Activated CD4-positive, CD25-positive, alpha-beta regulatory T cell treated with anti-CD3 and anti-CD28 coated beads, Interleukin-2, amount 50 U/mL, for 24 hours (primary cell): Measurements from ENCODE around the gene KRTAP10-8.
"Not testable (repeated sequence)": the region's sequence is repeated elsewhere in the genome, so short reads cannot be mapped to it uniquely, and the experiment has no call there.

Source experiments
- ATAC-seq, 2 donors: fragments of 150-1000 bp; cut with Tn5 transposase; one replicate each; pipeline ENCODE4 v1.10.0; 2021; ENCODE audit warnings: mild to moderate bottlenecking in 1 of 2, moderate library complexity in 1 of 2

KRTAP10-8 gene

DNA sequence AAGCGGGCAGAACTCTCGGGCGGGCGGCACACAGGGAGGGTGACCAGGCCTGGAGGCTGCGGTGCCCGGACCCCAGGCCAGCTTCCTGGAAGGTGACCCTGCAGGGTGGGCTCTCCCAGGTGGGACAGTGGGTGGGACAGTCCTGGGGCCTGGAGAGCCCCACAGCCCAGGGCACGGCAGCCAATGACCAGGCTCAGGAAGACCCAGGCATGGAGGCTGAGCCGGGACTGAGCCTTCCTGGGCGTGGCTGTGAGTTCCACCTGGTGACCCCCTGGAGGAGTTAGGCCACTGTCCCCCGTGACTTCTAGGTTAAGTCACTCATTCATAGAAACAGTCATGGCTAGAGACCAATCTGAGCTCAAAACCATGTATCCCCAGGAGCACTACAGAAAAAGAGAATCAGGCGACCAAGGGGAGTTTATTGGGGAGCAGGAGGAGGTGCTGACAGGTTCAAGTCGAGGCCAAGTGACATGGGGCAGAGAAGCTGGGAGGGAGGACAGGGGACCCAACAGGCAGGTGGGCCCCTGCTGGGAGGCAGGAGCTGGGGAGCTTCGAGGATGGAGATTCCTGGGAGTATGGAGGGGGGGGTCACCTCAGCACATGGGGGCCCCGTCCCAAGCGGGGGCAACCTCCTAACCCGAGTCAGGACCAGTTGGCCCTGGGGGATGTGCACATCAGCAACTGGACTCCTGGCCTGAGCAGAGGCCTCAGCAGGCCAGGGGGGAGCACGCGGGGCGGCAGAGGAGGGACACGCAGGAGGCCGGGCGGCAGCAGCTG, 32.6 kb upstream of the KRTAP10-8 start:
- ATAC-seq, result no peak

DNA sequence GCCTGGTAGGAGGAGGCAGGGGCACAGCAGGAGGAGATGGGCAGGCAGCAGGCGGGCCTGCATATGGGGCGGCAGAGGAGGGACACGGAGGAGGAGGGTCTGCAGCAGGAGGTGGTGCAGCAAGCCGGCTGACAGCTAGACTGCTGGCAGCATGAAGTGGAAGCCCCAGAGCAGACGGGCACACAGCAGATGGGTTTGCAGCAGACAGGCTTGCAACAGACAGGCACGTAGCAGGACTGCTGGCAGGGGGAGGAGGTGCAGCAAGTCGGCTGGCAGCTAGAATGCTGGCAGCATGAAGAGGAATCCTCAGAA, 32.1 kb upstream of the KRTAP10-8 start:
- ATAC-seq, result no peak

DNA sequence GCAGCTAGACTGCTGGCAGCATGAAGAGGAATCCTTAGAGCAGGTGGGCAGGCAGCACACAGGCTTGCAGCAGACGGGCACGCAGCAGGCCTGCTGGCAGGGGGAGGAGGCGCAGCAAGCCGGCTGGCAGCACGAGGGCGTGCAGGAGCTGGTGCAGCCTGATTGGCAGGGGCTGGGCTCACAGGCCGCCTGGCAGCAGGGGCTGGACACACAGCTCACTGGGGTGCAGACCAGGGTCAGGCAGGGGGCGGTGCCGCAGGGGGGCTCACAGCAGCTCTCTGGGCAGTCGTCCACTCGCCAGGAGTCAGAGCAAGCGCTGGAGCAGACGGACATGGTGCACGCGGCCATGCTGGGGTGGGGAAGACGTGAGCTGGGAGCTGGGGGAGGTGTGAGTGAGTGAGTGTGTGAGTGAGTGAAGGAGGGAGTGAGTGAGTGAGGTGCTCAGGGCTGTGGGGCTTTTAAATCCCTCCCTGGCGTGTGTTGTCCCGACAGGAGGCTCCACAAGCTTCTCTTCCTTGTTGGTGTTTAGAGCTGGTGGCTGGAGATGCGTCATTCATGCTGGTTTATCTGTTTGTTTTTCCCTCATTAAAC, 31.6 kb upstream of the KRTAP10-8 start, which contains the start of gene KRTAP10-5:
KRTAP10-5 (minus strand) TSS at position 374 of the 591 bp plus-strand sequence; CDS start at position 348, 26 bp downstream.
- ATAC-seq, result not testable (repeated sequence)

DNA sequence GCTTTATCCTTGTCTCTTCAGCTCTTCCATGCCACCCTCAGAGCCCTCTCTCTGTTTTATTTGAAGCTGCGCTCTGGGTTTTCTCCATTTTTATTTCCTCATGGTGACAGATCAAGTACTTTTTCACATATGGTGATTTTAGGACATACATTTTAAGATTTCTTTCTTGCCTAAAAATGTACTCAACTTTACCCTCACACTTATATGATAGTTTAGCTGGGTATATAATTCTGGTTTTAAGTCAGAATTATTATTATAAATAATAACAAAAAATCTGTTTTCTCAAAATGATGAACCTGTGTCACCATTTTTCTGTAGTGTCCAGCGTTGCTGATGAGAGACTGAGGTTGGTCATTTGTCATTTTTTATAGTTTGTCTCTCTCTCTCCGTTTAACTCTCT, 30.7 kb upstream of the KRTAP10-8 start:
- no peak for ATAC-seq

DNA sequence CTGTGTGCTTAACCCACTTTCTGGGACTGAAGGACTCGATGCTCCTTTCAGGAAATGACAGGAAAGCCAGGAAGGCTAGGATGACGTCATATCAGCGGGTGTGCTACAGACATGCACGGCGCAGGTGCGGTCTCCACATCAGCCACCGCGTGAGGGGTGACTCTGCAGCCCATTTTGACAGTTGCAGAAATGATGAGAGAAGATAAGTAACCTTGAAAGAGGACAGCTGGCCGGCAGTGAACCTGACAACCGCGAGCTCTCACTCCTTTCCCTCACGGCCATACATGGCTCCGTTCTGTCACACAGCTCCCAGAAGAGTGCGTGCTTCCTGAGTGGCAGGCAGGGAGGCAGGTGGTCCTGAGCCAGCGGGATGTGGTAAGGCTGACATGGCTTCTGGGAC, 29.8 kb upstream of the KRTAP10-8 start:
- ATAC-seq, result no peak

DNA sequence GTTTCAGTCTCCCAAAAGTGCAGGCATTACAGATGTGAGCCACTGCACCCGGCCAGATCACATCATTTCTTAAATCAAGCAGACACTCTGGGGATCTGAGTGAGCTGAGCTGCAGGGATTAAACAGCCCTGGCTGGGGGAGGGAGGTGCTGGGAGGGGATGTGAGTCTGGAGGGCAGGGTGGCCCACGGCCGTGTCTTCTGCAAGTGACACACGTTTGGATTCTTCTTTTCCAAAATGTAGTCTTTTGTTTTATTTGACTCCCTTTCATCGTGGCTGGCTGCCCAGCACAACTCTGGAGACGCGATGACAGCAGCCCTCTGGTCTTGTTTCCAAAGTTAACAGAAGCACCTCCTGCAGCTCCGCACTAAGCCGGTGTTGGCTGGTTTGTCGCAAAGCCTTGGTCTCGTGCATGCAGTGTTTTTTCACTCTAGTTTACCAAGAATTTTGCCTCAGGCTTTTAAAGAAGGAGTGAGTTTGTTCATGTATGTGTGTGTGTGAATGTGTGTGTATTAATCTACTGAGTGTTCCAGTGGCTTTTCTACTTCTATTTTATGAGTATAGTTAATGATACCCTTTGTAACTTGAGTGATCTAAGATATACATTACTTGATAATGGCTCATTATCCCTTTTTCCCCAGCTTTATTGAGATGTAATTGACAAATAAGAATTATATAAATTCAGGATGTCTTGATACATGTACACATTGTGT, 28.6 kb upstream of the KRTAP10-8 start:
- no peak for ATAC-seq

DNA sequence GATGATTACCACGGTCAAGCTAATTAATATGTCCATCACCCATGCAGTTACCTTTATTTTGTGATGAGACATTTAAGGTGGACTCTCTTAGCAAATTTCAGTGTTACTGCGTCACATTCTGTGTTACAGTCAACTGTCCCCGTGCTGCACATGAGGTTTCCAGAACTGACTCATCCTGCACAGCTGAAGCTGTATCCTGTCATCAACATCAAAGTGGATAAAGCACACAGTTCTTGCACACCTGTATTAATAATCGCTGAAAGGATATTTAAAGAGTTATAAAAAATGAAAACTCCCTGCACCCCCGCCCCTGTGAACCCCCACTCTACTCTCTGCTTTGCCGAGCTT, 28.1 kb upstream of the KRTAP10-8 start:
- peak; percentile 99 to 100 for ATAC-seq

DNA sequence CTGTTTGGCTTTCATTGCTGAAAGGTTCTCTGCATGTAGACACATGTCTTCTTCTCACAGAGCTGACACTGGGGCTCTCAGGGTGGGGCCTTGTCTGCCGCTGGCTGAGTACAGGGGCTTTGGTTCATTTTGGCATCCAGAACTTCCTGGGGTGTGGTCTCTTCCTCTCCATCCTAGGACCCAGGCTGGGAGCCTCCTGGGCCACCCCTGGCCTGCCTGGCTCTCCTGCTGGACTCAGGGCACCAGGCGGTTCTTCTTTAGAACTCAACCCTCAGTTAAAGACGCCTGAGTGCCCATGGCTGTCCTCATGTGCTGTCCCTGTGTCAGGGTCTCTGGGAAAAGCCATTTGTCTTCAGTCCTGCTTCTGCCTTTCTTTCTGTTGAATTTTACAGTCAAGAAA, 26.0 kb upstream of the KRTAP10-8 start:
- no peak for ATAC-seq

DNA sequence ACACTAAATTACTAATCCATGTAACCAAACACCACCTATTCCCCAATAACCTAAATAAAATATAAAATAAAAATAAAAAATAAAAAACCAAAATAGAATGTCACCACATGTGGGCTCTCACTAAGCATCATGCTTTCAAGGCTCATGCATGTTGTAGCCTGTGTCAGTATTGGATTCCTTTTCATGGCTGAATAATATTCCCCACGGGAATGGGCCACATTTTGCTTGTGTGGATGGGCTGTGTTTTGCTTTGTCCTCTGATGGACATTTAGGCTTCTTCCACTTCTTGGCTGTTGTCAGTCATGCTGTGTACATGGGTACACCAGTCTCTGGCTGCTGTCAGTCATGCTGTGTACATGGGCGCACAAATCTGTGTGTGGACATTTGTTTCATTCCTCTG, 22.8 kb upstream of the KRTAP10-8 start:
- no peak for ATAC-seq

DNA sequence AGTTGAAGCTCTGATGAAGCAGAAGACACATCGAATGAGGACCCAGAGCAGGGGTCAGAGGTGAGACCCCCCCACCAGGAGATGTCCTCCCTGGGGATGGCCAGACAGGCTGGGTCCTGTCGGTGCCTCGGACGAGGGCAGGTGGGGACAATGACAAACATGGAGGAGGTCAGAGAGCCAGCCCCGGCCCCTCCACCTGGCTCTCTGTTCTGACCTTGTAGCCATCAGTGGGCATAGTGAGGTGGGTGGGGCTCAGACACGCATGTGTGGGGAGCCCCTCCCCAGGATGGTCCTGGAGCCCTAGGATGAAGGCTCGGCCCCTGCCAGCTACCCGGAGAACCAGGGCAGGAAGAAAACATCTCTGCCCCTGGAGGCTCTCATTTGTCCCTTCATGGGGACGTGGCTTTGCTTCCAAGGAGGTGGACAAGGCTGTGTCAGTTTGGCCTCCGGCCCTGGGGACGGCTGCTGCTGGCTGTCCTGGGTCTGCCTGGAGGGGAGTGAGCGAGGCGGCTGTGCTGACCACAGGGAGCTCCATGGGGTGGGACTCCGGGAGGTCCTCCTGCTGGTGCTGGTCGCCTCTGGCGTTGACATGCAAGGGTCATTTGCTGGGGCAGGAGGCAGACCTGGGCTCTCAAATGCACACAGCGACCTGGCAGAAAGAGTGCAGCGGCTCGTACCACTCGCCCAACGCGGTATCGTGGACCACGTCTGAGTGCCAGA, 22.1 kb upstream of the KRTAP10-8 start:
- no peak for ATAC-seq

DNA sequence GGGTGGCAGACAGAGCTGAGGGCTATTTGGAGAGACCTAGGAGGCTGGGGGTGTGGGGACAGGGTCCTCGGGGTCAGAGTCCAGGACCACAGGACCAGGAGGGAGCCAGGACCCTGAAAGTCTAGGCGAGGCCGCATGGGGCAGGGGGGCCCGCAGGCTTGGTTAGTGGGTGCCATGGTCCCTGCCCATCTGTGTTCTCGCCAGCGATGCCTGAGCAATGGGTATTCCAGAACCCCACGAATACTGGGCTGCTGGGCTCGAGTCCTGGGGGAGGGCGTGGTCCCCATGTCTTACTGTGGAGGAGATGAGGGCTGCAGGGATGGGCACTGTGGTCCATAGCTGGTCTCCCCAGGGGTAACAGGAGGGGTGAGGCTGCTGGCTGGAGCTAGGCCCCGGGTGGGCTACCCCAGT, 21.6 kb upstream of the KRTAP10-8 start:
- ATAC-seq, result no peak

DNA sequence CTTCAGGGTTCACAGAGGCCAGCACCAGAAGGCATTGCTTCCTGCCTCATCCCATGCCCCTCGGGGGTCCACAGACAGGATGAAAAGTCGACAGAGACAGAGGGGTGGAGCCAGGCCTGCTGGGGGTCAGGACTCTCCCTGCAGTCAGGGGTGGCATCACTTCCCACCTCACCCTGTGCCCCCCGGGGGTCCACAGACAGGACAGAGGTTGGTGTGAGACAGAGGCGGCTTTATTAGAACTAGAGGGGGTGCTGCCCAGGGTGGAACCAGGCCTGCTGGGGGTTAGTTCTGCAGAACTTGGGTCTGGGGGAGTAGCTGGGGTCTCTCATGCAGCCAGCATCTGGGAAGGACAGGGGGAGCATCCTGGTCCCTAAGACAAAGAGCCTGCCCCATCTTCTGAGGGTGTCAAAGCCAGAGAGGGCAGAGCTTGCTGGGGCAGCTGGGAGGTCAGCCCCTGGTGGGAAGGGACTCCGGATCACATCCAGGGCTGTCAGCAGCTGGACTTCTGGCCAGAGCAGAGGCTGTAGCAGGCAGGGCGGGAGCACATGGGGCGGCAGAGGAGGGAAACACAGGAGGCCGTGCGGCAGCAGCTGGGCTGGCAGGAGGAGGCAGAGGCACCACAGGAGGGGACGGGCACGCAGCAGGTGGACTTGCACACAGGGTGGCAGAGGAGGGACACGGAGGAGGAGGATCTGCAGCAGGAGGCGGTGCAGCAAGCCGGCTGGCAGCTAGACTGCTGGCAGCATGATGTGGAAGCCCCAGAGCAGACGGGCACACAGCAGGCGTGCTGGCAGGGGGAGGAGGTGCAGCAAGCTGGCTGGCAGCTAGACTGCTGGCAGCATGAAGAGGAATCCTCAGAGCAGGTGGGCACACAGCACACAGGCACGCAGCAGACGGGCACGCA, 20.7 kb upstream of the KRTAP10-8 start:
- not testable (repeated sequence) for ATAC-seq

DNA sequence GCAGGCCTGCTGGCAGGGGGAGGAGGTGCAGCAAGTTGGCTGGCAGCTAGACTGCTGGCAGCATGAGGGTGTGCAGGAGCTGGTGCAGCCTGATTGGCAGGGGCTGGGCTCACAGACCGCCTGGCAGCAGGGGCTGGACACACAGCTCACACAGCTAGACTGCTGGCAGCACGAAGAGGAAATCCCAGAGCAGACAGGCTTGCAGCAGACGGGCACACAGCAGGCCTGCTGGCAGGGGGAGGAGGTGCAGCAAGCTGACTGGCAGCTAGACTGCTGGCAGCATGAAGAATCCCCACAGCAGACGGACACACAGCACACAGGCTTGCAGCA, 20.1 kb upstream of the KRTAP10-8 start:
- ATAC-seq, result not testable (repeated sequence)

DNA sequence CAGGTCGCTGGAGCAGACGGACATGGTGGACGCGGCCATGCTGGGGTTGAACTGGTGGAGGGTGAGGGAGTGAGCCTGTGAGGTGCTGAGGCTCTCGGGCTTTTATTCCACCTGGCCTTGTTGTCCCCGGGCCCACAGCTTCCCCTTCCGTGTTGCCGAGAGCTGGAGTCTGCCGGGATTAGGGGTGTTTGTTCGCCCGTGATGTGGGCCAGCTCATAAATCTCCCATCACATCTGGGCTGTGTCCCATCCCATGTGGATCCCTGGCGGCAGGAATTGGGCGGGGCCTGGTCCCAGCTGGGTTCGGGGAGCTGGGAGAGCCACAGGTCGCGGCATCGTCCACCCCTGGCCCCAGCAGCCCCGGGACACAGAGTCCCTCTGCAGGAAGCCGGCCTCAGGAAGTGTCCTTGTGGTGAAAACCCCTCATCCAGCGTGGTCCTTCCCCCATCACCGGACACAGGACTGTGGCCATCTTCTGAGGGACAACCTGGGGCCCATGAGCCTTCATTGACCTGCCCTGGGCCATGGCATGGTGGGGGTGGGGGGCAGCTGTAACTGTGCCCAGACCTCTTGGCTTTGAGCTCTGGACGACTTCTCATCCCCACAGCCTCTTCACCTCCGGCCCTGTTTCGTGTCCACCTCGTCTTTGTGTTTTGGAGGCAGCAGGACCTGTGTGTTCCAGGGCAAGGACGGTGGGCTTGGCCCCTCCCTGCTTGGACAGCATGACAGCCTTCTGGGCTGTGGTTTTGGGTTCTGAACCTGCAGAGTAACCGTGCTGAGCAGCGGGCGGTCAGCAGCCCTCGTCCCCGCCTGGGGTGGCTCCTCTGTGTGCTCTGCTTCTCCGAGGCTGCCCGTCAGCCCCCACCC, 19.2 kb upstream of the KRTAP10-8 start, which contains the start of gene KRTAP10-6:
KRTAP10-6 (minus strand) TSS at position 60 of the 866 bp plus-strand sequence; CDS start at position 39, 21 bp downstream.
- no peak for ATAC-seq

DNA sequence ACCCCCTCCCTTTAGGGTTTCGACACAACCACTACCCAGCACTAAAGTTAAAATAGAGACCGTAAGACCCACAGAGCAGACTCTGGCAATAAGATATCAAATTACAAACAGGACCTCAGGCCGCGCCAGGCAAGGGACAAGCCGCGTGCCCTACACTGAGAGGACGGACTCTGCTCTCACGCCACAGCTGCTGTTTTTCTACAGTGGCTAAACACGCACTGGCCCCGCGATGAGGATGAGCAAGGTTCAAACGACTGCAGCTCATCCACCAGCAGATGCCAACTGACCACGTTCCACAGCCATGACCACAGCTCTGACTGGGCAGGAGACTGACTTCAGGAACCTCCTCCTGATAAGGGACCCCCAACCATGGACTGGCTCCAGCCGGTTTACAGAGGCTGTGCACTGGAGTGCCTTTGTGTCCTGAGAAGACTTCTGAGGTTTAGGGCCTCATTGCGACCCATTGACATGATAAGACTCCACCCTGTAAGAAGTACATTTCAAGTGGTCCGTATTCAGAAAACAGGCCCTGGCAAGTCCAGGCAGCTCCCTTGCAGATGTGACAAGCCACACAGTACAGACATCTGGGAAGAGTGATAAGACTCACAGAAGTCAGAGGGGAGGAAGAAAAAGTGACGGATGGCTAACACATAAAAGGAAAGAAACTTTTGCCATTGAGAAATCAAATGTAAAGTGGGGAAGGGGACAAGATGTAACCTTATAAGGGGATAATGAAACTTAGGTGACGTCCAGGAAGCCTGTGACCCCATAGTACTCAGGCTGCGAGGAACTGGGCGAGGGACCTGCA, 18.1 kb upstream of the KRTAP10-8 start:
- no peak for ATAC-seq

DNA sequence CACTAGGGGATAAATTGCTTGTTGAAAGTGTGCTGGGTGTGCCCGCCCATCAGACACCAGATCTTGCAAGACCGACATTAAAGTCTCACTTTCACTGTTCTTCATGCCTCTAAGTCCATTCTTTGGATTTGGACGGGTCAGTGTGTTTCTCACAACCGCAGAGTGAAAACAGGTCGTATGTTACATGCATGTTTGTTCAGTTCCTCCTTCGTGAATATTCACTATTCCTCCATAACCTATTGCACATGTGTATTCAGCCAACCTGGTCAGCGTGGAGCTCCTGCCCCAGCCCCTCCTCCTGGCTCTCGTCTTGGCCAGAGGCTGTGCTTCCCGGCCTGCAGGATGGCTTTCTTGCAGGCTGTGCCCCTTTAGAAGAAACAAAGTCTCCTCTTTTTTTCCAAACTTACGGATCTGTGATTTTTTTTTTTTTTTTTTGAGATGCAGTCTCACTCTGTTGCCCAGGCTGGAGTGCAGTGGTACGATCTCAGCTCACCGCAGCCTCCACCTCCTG, 17.4 kb upstream of the KRTAP10-8 start:
- ATAC-seq, result no peak

DNA sequence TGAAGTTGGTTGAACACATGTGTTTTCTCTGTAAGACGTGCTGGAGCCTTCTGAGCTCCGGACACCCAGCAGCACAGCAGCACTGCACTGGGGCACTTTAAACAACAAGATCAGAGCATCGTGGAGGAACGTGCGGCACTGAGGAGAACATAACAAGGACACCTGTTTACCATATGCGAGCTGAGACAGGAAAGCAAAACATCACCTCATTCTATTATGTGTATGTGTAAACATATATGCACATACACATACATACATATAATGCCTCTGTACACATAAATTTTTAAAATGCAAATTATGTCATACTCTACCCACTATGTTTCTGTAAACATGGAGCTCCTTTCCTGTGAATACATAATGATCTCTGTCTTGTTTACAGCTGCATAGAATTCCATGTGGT, 16.4 kb upstream of the KRTAP10-8 start:
- ATAC-seq, result no peak

DNA sequence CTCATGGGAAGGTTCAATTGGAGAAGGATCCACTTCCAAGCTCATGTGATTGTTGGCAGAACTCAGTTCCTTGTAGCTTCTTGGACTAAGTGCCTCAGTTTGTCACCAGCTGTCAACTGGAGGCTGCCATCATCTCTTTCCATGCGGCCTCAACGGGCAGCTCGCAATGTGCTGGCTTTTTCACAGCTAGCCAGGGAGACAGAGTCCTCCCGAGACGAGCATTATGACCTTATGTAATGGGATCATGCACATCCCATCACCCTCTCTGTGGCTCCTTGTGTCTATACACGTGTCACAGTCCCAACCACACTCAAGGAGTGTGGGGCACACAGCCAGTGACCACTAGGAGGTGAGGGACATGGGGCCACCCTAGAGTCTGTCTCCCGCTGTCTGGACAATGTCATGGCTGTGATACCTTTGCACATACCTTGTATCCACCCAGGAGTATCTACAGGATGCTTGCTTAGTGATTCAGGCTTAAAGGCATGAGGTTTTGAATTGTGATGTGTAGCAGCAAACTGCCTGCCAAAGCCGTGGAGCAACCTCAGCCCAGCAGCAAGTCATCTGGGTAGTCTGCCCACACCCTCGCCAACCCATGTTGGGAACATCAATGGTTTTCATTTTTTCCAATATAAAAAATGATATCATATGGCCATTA, 15.7 kb upstream of the KRTAP10-8 start:
- ATAC-seq, result no peak

DNA sequence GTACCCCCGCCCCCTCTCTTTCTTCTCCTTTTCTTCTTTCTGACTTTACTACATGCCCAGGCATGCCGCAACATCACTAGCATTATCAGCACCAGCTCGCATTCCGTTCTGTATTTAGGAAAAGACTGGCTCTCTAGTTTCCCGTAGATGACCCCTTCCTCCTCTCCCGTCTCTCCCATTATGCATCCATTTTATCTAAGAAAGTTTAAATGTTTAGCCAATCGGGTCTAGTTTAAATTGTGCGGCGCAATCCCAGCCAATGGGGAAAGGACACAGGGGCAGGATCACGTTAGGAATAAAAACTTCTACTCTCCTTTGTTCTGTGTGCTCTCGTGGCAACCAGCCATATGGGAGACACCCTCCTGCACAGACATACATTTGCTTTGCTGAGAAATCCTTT, 13.8 kb upstream of the KRTAP10-8 start:
- no peak for ATAC-seq
